Measurements from ENCODE around the gene TRANK1. TPM values are rescaled to one million over a fixed set of nuclear protein-coding genes. Genes with fewer than 3 reads are reported as not detected.

Gene TRANK1
- total RNA-seq, 6 experiments from 2014 or later, result 1.00 to 3.0 (median 1.4) TPM

DNA sequence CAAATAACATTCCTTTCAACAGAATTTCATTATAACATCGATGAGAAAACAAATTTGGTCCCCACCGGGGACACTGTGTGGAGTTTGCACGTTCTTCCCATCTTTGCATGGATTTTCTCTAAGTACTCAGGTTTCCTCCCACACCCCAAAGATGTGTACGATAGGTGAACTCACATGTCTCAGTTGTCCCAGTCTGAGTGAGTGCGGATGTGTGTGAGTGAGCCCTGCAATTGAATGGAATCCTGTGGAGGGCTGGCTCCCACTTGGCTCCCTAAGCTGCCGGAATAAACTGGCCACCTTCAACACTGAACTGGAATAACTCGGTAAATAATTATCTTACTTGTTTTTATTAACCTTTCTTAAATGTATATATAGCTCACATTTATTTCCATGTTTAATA lies 77.0 kb downstream of the TRANK1 start:
- no peaks in the 10 kb centered on the region for H3K9me3 Mint-ChIP-seq
- H3K36me3 Mint-ChIP-seq (ENCODE audit: low read depth), result no peaks in the 10 kb centered on the region
- DNase-seq, result no peak
- no peak for TF ChIP-seq CTCF (IDR thresholded peaks at IDR 0.05)
- H3K4me1 Mint-ChIP-seq (ENCODE audit: low read depth), result no peaks in the 10 kb centered on the region
- no peak overlapping the region for H3K27ac Mint-ChIP-seq
- H3K4me3 Mint-ChIP-seq, result no peak overlapping the region
- H3K27me3 Mint-ChIP-seq (ENCODE audit: insufficient read depth), result peaks cover 4% of the 10 kb centered on the region; the same call in 1 of the 2 replicates

DNA sequence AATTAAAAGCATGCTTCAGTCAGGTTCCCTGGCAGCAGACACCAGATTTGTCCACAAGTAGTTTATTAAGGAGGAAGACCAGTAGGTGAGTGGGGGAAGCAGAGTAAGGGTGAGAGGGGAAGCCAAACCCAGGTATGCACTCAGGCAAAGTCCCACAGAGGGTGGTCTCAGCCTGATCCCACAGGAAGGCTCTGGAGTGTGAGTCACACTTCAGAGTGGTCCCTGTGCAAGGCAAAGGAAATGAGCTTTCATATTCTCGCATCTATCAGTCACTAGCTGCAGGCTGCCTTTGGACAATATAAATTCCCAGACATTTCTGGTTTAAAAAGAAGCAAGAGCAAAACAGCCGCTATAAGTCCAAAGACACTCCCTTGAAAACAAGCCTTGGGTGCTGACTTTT lies 78.5 kb downstream of the TRANK1 start:
- DNase-seq, result no peak
- no peak overlapping the region for H3K27ac Mint-ChIP-seq
- no peaks in the 10 kb centered on the region for H3K36me3 Mint-ChIP-seq (ENCODE audit: low read depth)
- H3K9me3 Mint-ChIP-seq, result no peaks in the 10 kb centered on the region
- H3K4me3 Mint-ChIP-seq, result no peak overlapping the region
- peaks cover 1% of the 10 kb centered on the region; the same call in 1 of the 2 replicates for H3K27me3 Mint-ChIP-seq (ENCODE audit: insufficient read depth)
- no peaks in the 10 kb centered on the region for H3K4me1 Mint-ChIP-seq (ENCODE audit: low read depth)
- TF ChIP-seq CTCF (IDR thresholded peaks at IDR 0.05), result no peak

GRCh38 chr3:36864180-36865053 lies 80.4 kb downstream of the TRANK1 start:
- H3K36me3 Mint-ChIP-seq (ENCODE audit: low read depth), result no peaks in the 10 kb centered on the region
- TF ChIP-seq CTCF (IDR thresholded peaks at IDR 0.05), result no peak
- no peaks in the 10 kb centered on the region for H3K9me3 Mint-ChIP-seq
- H3K4me3 Mint-ChIP-seq, result no peak overlapping the region
- no peak overlapping the region for H3K27ac Mint-ChIP-seq
- DNase-seq, result no peak
- H3K27me3 Mint-ChIP-seq (ENCODE audit: insufficient read depth), result no peaks in the 10 kb centered on the region; the same call in none of the 2 replicates
- H3K4me1 Mint-ChIP-seq (ENCODE audit: low read depth), result no peaks in the 10 kb centered on the region

DNA sequence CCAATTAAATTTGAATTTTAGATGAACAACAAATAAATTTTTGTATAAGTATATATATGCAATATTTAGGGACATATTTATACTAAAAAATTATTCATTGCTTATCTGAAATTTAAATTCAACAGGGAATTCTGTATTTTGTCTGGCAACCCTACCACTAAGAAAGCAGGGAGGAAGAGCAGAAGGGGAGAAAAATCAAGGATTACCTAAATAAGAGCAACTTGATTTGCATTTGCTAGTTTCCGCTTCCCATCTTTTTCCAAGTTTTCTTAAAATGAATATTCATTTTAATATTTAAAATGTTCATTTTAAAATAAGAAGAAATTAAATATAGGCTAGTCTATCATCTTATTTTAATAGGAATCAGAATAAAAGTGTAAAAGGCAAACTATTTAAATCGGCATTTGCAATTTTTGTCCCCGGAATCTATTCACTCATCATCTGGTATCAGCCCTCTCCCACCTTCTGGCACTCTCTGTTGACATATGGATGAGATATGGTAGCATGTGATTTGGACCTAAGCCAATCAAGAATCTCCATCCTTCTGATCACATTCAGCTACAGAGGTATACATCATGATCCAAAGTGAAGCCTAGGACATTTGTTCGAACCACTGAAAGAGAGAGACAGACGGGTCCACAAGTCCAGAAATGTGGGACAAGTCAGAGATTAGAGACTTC lies 82.6 kb downstream of the TRANK1 start:
- no peak for TF ChIP-seq CTCF (IDR thresholded peaks at IDR 0.05)
- Mint-ChIP-seq H3K36me3 (ENCODE audit: low read depth) (no peaks in the 10 kb centered on the region), H3K27ac (no peak overlapping the region), H3K4me1 (ENCODE audit: low read depth) (no peaks in the 10 kb centered on the region), H3K4me3 (no peak overlapping the region), H3K9me3 (no peaks in the 10 kb centered on the region), H3K27me3 (ENCODE audit: insufficient read depth) (peaks cover 5% of the 10 kb centered on the region)
- no peak for DNase-seq

- DNase-seq, result no peak
- no peaks in the 10 kb centered on the region for H3K9me3 Mint-ChIP-seq
- H3K27me3 Mint-ChIP-seq (ENCODE audit: insufficient read depth), result peaks cover 9% of the 10 kb centered on the region
- no peaks in the 10 kb centered on the region for H3K4me1 Mint-ChIP-seq (ENCODE audit: low read depth)
- H3K36me3 Mint-ChIP-seq (ENCODE audit: low read depth), result no peaks in the 10 kb centered on the region
- no peak for TF ChIP-seq CTCF (IDR thresholded peaks at IDR 0.05)
- H3K27ac Mint-ChIP-seq, result no peak overlapping the region
- H3K4me3 Mint-ChIP-seq, result no peak overlapping the region
Measured at GRCh38 chr3:36859494-36859893, 85.4 kb downstream of the TRANK1 start.
